Vagina (tissue), 2 donors: Measurements from ENCODE around the gene HTR3A.

Experiments used
- POLR2A ChIP-seq, 2 donors: fragments of 450-650 bp; IDR thresholded peaks; one replicate each; pipeline ENCODE4 v1.6.1; 2017; ENCODE audit warnings: antibody characterized with exemption in 2 of 2, mild to moderate bottlenecking in 2 of 2, moderate library complexity in 2 of 2
- TF ChIP-seq, protein P1 (sequence below), 3 experiments: fragments of 450-650 bp in 2 of 3; fragments of 200-600 bp in 1 of 3; sonication (generic) in 1 of 3; IDR thresholded peaks; one replicate each; pipeline ENCODE4 v1.5.1; 2017 to 2019; ENCODE audit warnings: antibody characterized with exemption in 3 of 3, mild to moderate bottlenecking in 2 of 3, moderate library complexity in 2 of 3

DNA sequence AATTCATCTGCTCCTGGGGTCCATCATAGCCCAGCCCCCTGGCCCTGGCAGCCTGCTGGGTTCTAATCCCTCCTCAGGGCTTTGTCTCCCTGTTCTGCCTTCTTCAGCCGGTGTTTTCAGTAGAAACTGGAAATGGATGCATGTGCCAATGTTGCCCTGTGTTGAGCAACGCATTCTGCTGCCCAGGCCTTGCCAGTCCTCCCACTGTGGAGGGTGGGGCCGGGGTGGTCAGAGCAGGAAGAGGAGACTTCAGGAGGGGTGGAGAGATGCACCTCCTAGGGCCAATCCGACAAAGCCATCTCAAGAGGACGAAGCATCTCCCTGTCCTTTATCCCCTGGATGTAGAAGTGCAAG lies 57.0 kb downstream of the HTR3A start:
- TF ChIP-seq, protein P1, sequence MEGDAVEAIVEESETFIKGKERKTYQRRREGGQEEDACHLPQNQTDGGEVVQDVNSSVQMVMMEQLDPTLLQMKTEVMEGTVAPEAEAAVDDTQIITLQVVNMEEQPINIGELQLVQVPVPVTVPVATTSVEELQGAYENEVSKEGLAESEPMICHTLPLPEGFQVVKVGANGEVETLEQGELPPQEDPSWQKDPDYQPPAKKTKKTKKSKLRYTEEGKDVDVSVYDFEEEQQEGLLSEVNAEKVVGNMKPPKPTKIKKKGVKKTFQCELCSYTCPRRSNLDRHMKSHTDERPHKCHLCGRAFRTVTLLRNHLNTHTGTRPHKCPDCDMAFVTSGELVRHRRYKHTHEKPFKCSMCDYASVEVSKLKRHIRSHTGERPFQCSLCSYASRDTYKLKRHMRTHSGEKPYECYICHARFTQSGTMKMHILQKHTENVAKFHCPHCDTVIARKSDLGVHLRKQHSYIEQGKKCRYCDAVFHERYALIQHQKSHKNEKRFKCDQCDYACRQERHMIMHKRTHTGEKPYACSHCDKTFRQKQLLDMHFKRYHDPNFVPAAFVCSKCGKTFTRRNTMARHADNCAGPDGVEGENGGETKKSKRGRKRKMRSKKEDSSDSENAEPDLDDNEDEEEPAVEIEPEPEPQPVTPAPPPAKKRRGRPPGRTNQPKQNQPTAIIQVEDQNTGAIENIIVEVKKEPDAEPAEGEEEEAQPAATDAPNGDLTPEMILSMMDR (IDR thresholded peaks at IDR 0.05) = no peak
- no peak for TF ChIP-seq POLR2A (IDR thresholded peaks at IDR 0.05)
